Stimulated activated CD8-positive, alpha-beta memory T cell treated with anti-CD3 and anti-CD28 coated beads, Interleukin-12 subunit alpha, Interleukin-12 subunit beta, amount 100 ng/mL, for 24 hours (primary cell): ENCODE results near the gene JAZF1.

Experiments
- DNase-seq: peaks from one replicate; pipeline ENCODE4 v3.0.0-alpha.2; 2020; ENCODE audit errors: extremely low read depth

Gene JAZF1

GRCh38 chr7:27840313-27840712 is 340.3 kb downstream of the JAZF1 start:
- no peak for DNase-seq

DNA sequence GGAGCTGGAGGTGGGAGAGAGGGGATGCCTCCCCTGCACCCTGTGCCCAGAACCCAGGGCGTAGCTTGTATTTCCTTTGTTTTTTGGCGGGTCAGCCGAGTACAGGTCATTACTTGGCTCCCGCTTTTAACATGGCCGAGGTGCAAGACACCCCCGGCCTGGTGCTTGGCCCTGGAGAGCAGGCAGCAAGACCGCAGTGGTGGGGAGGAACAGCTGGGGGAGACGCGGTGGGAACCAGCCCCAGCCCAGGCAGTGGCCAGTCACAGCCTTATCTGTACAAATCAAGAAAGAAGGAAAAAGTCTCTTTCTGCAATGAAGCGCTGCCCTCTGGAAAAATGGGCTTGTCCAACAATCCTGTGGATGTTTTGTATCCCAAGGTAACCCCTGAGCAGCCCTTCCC is 341.5 kb downstream of the JAZF1 start:
- no peak for DNase-seq

GRCh38 chr7:27836536-27836935 is 344.1 kb downstream of the JAZF1 start:
- no peak for DNase-seq

- no peak for DNase-seq
Measured at GRCh38 chr7:27835376-27835775, 345.2 kb downstream of the JAZF1 start.

DNA sequence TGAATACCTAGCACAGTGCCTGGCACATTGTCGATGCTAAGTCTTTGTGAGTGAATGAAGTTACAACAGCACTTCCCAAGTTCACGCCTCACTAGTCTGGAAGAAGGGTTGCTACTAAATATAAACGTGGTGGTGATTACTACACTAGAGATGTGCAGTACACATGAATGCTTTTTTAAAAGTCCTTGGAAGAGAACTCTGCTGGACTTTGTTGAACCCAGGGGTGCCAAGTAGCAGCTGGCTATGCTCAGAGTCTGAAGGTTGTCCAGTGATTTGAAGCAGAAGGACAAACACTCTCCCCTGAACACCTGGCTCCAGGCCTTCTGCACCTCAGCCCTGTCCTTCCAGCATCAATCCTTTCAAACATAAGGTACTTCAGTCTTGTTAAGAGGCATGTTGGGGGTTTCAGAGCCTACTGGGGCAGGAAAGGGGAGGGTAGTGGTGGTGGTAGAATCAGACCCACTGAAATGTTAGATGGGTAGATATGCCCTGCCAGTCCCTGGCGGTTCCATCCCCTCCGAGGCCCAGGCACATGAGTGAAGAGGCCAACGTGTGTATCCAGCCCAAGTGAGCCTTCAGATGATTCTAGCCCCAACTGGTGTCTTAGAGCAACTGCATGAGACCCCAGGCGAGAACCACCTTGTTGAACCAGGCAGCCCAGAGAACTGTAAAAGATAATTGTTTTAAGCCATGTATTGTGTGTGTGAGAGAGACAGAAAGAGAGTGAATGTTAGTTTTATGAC is 346.2 kb downstream of the JAZF1 start:
- no peak for DNase-seq

- DNase-seq: no peak
Measured at GRCh38 chr7:27826357-27826756, 354.2 kb downstream of the JAZF1 start.

GRCh38 chr7:27825891-27826290 is 354.7 kb downstream of the JAZF1 start:
- no peak for DNase-seq

GRCh38 chr7:27822245-27822644 is 358.4 kb downstream of the JAZF1 start:
- no peak for DNase-seq

DNA sequence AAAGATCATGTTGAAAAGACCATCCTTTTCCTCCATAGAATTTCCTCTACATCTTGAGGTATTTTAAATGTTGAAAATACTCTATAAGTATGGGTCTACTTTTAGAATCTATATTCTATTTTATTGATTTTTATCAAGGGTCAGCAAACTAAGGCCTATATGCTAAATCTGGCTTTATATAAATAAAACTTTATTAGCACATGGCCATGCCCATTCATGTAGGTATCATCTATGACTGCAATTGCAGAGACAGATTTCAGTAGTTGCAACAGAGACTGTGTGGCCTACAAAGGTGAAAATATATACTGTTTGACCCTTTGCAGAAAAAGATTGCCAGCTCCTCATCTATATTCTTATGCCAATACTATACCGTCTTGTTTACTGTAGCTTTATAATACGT is 367.9 kb downstream of the JAZF1 start:
- DNase-seq: no peak

GRCh38 chr7:27810186-27810585 is 370.4 kb downstream of the JAZF1 start:
- no peak for DNase-seq

DNA sequence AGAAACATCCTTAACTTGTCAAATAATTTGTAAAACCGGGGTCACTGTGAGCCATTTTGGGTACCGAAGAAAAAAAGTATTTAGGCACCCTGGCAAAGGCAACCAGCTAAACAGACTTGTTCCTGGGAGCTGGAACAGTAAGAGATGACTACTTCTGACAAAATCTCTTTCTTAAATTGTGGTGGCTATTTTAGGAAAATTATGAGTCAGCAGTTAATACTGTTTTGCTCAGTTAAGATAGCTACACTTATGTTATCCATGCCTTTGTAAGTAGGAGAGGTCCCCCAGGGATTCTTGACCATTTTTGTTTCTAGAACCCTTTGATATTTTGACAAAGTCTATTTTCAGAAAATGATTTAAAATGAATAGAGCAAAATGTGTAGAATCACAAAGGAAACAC is 372.0 kb downstream of the JAZF1 start:
- DNase-seq: no peak

DNA sequence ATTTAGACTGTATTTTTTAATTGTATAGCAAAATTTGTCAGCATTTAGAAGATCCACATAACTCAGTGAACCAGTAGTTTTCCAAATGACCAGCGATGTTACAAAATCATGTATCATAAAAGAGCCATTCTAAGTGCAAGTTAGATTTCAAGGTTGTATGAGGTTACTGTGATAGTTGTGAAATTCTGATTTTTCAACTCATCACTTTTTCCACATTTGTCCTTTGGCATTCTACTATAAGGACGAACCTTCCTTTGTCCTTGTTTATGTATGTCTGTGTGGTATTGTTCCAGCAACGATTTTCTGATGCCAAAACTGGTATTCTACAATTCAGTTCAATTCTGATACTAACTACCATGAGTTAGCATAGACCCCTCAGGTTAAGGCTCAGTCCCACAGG is 376.5 kb downstream of the JAZF1 start:
- no peak for DNase-seq

DNA sequence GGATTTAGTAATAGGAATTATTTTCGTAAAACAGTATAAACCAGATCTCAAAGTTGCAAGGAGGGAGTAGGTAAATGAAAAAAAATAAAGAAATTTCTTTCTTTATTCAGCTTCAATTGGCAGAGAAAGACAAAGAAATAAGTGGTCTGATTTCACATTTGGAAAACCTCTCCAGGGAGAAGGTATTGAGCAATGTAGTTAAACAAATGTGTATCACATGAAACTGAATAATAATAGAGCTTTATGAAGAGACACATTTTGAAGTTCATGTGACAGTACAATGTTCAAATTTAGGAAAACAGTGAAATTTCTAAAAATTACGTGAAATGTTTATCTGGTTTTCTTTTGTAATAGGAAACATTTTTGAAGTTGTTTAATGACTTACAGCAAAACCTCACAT is 377.6 kb downstream of the JAZF1 start:
- no peak for DNase-seq

GRCh38 chr7:27799212-27799611 is 381.4 kb downstream of the JAZF1 start:
- no peak for DNase-seq

GRCh38 chr7:27795977-27796376 is 384.6 kb downstream of the JAZF1 start:
- no peak for DNase-seq

GRCh38 chr7:27793780-27794179 is 386.8 kb downstream of the JAZF1 start:
- DNase-seq: no peak

GRCh38 chr7:27788437-27788836 is 392.2 kb downstream of the JAZF1 start:
- no peak for DNase-seq

GRCh38 chr7:27784399-27785053 is 396.1 kb downstream of the JAZF1 start:
- DNase-seq: no peak

DNA sequence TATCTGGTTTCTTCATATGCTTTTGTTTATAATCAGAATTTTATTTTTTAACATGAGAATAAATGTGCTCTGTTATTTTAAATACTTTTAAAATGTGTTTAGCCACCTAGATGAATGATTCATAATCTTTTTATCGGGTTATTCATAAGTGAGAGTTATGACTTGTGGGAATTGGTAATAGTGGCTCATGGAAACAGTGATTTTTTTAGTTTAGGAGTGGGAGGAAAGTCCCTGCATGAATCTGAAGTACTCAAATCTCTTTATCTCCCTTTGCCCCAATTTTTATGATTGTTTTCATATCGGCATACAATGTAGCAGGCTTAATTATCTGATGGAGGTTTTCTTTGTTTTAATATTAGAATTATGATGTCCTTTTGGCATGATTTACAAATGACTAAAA is 397.7 kb downstream of the JAZF1 start:
- DNase-seq: no peak

GRCh38 chr7:27781188-27781587 is 399.4 kb downstream of the JAZF1 start:
- DNase-seq: no peak
